AG10803 (cell line): Measurements from ENCODE around the gene LMCD1.

Experiments used
- DNase-seq: peaks from one replicate; pipeline ENCODE4 v3.0.0; 2010; ENCODE audit warnings: low read depth
- H3K4me3 ChIP-seq: 2 replicates; pipeline ENCODE4 v1.5.1; 2011; ENCODE audit warnings: mild to moderate bottlenecking, low read length, control low read depth
- CTCF ChIP-seq: conservative IDR thresholded peaks from 2 replicates; pipeline ENCODE4 v1.5.1; 2011; ENCODE audit warnings: mild to moderate bottlenecking, low read length, control low read depth, inconsistent platforms

Gene LMCD1

DNA sequence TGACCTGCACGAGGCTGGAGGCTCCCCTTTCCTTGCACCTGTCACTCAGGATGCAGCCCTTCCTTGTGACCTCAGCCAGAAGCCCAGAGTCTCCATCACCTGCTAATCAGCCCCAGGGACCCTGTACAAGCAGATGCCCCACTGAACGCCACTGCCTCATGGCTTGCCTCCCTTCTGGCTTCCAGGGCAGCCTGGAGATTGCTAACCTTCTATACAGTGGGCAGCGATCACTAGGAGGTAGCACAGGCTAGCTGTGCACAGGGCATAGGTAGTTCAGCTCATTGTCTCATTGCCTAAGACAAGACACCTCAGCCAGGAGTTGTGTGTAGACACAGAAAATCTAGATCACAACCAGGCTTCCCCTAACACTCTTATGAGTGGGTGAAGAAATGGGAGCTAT lies 93.6 kb downstream of the LMCD1 start:
- no peak for TF ChIP-seq CTCF
- DNase-seq, result no peak
- no peak overlapping the region for H3K4me3 ChIP-seq

DNA sequence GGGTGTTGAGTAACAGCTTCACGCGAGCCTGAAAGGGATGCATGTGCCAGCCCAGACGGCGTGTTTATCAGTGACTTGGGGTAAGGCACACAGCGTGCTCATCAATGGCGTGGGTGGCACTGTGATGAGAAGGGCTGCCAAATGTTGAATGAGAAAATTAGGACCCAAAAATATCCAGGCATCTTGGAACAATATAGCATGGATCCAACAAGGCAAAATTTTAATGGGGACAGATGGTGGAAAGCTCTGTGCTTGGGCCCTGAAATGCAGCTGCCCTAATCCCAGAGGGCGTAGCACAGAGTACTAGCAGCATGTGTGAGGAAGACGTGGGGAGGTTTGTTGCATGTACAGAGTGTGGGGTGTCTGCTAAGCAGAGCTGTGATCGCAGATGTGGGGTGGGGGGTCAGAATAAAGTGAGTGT lies 94.1 kb downstream of the LMCD1 start:
- H3K4me3 ChIP-seq, result no peak overlapping the region
- no peak for TF ChIP-seq CTCF
- no peak for DNase-seq

DNA sequence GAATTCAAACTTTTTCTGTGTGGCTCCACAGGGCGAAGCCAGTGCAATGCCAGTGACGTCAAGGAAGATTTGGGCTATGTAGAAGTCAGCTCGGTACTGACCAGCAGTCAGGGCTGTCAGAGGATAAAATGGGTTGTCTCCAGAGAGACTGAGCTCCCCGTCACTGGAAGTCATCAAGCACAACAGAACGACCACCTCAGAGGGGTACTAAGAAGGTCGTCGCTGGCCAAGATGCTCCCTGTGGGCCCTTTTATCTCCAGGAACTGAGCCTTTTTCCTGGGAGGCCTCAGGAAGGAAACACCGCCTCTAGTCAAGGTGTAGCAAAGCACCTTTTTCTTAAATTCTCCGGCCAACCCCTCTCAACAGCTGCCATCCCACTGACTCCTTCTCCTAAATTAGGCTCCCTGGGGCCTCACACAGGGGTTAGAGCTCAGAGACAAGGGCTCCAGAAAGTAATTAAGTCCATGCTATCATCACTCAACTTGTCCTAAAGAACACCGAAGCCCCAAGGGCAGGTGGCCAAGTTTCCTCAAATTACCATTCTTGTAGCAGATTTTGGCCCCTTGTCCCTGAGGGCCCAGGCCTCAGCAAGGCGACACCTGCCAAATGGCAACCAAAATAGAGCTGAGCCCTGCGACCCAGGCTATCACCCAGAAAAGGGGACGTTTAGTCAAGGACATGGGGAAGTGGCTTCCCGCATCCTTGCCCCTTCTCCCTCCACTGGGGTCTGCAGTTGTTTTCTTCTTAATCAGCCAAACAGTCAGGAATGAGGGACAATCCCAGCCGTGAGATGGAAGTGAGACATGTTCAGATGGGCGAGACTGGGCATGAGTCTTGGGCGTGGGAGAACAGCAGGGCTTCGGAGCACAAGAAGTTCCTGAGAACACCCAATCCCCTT lies 94.9 kb downstream of the LMCD1 start:
- H3K4me3 ChIP-seq, result no peak overlapping the region
- no peak for DNase-seq
- no peak for TF ChIP-seq CTCF

- no peak for DNase-seq
- no peak overlapping the region for H3K4me3 ChIP-seq
Observed at GRCh38 chr3:8597219-8597853, 95.7 kb downstream of the LMCD1 start.

GRCh38 chr3:8599146-8599545 lies 97.5 kb downstream of the LMCD1 start:
- no peak for TF ChIP-seq CTCF
- H3K4me3 ChIP-seq, result no peak overlapping the region
- no peak for DNase-seq

More at GRCh38 chr3:8597219-8597853, 95.7 kb downstream of the LMCD1 start:
- no peak for TF ChIP-seq CTCF

DNA sequence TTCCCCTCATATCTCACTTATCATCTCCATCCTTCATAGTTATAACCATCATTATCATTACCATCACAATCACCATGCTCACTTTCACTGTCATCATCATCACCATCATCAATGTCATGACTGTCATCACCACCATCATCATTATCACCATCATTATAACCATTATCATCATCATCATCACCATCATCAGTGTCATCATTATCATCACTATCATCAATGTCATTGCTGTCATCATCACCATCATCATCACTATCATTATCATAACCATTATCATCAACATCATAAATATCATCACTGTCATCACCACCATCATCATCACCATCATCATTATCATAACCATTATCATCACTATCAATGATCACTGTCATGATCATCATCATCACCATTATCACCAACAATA lies 98.8 kb downstream of the LMCD1 start:
- no peak for TF ChIP-seq CTCF
- DNase-seq, result no peak
- no peak overlapping the region for H3K4me3 ChIP-seq
